ENCODE data around the gene MRAS. TPM values are rescaled to one million over a fixed set of nuclear protein-coding genes. Genes with fewer than 3 reads are reported as not detected.

The MRAS gene
- total and polyA plus RNA-seq, 8 donors, result 18.1 to 48.0 (median 21.5) TPM

- ATAC-seq (no peak), DNase-seq (no peak)
- no peak for TF ChIP-seq CTCF (IDR thresholded peaks at IDR 0.05)
- Histone ChIP-seq H3K4me1 (peaks cover 18 to 21% of the 10 kb centered on the region in 2 donors), H3K9me3 (no peaks in the 10 kb centered on the region), H3K27ac (no peak overlapping the region), H3K36me3 (no peaks in the 10 kb centered on the region), H3K4me3 (no peak overlapping the region), H3K27me3 (no peaks in the 10 kb centered on the region)
- intact Hi-C loops (cut with DNase I), result no loop called here
Observed at GRCh38 chr3:138383715-138384465, 35.5 kb downstream of the MRAS start.

- DNase-seq (no peak), ATAC-seq (no peak)
- no peaks in the 10 kb centered on the region for H3K9me3 ChIP-seq
- no peaks in the 10 kb centered on the region for H3K27me3 ChIP-seq
- intact Hi-C loops (cut with DNase I), result no loop called here
- no peak overlapping the region for H3K4me3 ChIP-seq
- H3K4me1 ChIP-seq, result peaks cover 18 to 21% of the 10 kb centered on the region in 2 donors
- no peak for TF ChIP-seq CTCF (IDR thresholded peaks at IDR 0.05)
- no peak overlapping the region for H3K27ac ChIP-seq
- no peaks in the 10 kb centered on the region for H3K36me3 ChIP-seq
Observed at GRCh38 chr3:138384531-138384930, 36.2 kb downstream of the MRAS start.

- Histone ChIP-seq H3K4me1 (peaks cover 18 to 21% of the 10 kb centered on the region in 2 donors), H3K27me3 (no peaks in the 10 kb centered on the region), H3K4me3 (no peak overlapping the region), H3K9me3 (no peaks in the 10 kb centered on the region), H3K36me3 (no peaks in the 10 kb centered on the region), H3K27ac (no peak overlapping the region)
- DNase-seq (no peak), ATAC-seq (no peak)
- TF ChIP-seq CTCF (IDR thresholded peaks at IDR 0.05), result no peak
- intact Hi-C loops (cut with DNase I), result no loop called here
Observed at GRCh38 chr3:138384976-138385375, 36.6 kb downstream of the MRAS start.

GRCh38 chr3:138389144-138389601 lies 40.8 kb downstream of the MRAS start:
- H3K4me3 ChIP-seq, result no peak overlapping the region
- DNase-seq (no peak), ATAC-seq (no peak)
- H3K27me3 ChIP-seq, result no peaks in the 10 kb centered on the region
- TF ChIP-seq CTCF (IDR thresholded peaks at IDR 0.05), result no peak
- H3K27ac ChIP-seq, result no peak overlapping the region
- H3K9me3 ChIP-seq, result no peaks in the 10 kb centered on the region
- peaks cover 4% of the 10 kb centered on the region in 2 donors for H3K4me1 ChIP-seq
- no peaks in the 10 kb centered on the region for H3K36me3 ChIP-seq
- intact Hi-C loops (cut with DNase I), result no loop called here

- no peaks in the 10 kb centered on the region for H3K36me3 ChIP-seq
- H3K4me1 ChIP-seq, result peaks cover 4% of the 10 kb centered on the region in 2 donors
- H3K4me3 ChIP-seq, result no peak overlapping the region
- no peak for TF ChIP-seq CTCF (IDR thresholded peaks at IDR 0.05)
- H3K9me3 ChIP-seq, result no peaks in the 10 kb centered on the region
- no peak overlapping the region for H3K27ac ChIP-seq
- intact Hi-C loops (cut with DNase I), result no loop called here
- no peaks in the 10 kb centered on the region for H3K27me3 ChIP-seq
- DNase-seq (no peak), ATAC-seq (peak; percentile 89)
Observed at GRCh38 chr3:138389841-138390581, 41.6 kb downstream of the MRAS start.
